ENCODE results near the gene FBXW7. TPM values are rescaled to one million over a fixed set of nuclear protein-coding genes. Genes with fewer than 3 reads are reported as not detected.

FBXW7 gene
- total and polyA plus RNA-seq, 2 donors (not counting 1 experiment from before 2014, with no cell fraction given) = 16.3 to 68.7 TPM

DNA sequence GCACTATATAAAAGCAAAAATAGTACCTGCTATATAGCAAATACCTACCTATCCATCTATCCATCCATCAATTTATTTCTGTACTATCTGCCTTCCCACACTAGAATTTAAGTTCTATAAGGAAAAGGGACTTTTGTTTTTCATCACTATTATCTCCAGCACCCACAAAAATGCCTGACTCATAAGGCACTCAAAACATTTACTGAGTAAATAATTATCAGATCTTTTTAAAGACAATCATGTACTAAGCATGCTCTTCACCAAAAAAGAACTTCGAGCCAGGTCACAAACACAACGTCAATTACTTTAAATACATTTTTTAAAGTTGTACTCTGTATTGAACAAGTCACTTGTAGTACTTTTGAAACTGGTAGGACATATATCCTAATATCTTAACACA, 119.9 kb downstream of the FBXW7 start:
- Histone ChIP-seq H3K9me3 (ENCODE audit: control insufficient read depth, insufficient read depth, low read depth, low read length) (no peaks in the 10 kb centered on the region), H3K27ac (ENCODE audit: insufficient read depth, low read length) (no peak overlapping the region), H3K79me2 (ENCODE audit: control insufficient read depth, insufficient read depth, low read length) (no peaks in the 10 kb centered on the region), H3K4me2 (ENCODE audit: extremely low read depth, insufficient read depth, low read length) (no peak overlapping the region), H3K9ac (ENCODE audit: insufficient read depth, low read length) (no peak overlapping the region), H2AFZ (ENCODE audit: low read length) (no peak overlapping the region), H3K27me3 (ENCODE audit: control insufficient read depth, insufficient read depth, low read length) (no peaks in the 10 kb centered on the region), H3K4me3 (replicated peaks in 1 of 4; ENCODE audit: control extremely low read depth in 1 of 4, insufficient read depth in 1 of 4, low read depth in 3 of 4, low read length in 4 of 4) (no peak overlapping the region), H3K36me3 (ENCODE audit: control insufficient read depth, insufficient read depth, low read length) (no peaks in the 10 kb centered on the region), H4K20me1 (ENCODE audit: control insufficient read depth, extremely low read depth, insufficient read depth, low read length) (no peaks in the 10 kb centered on the region), H3K4me1 (ENCODE audit: control insufficient read depth, extremely low read depth, insufficient read depth, low read length) (peaks cover 3% of the 10 kb centered on the region)
- TF ChIP-seq, protein P1, sequence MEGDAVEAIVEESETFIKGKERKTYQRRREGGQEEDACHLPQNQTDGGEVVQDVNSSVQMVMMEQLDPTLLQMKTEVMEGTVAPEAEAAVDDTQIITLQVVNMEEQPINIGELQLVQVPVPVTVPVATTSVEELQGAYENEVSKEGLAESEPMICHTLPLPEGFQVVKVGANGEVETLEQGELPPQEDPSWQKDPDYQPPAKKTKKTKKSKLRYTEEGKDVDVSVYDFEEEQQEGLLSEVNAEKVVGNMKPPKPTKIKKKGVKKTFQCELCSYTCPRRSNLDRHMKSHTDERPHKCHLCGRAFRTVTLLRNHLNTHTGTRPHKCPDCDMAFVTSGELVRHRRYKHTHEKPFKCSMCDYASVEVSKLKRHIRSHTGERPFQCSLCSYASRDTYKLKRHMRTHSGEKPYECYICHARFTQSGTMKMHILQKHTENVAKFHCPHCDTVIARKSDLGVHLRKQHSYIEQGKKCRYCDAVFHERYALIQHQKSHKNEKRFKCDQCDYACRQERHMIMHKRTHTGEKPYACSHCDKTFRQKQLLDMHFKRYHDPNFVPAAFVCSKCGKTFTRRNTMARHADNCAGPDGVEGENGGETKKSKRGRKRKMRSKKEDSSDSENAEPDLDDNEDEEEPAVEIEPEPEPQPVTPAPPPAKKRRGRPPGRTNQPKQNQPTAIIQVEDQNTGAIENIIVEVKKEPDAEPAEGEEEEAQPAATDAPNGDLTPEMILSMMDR (conservative IDR thresholded peaks at IDR 0.05 in 1 of 2, IDR thresholded peaks at IDR 0.05 in 1 of 2; ENCODE audit: low read depth in 1 of 2, low read length in 2 of 2) = no peak
- no peak for TF ChIP-seq EZH2 (IDR thresholded peaks at IDR 0.05; ENCODE audit: low read length, missing control alignments)
- DNase-seq (ENCODE audit: low read depth in 2 of 2) = peak; percentile 18 to 69

DNA sequence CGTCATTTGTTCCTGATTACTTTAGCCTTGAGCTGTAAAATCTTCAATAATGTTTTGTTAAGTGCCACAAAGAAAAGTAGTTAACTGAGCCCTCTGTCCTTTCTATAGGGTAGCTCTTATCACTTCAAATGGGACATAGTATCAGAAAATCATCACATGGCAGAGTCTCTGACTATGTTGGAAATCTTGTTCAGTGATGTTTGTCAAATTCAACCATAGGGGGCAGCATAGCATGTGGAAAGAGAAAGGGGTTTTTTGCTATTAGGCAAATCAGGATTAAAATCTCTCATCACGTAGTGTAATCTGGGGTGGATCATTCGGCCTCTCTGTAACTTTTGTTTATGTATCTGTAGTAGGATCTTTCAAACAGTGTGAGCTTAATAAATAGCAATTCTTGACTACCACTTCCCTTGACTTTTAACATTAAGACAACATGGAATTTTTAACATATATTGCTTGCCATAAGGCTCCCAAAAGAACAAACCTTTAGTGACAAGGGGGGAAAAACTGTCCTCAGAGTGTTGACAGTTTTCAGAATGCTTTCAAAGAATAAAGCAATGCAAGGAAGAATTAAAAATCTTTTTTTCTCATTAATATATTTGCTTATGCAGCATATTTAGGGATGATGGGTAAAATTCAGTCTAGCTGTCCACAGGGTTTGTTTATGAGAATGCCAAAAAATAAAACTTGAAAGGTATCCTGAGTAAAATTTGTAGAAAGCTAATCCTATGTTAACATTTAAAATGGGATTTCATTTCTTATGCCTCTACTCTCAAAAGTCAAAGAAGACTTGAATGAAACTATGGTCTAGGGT, 127.2 kb downstream of the FBXW7 start:
- H3K4me2 ChIP-seq (ENCODE audit: extremely low read depth, insufficient read depth, low read length) = no peak overlapping the region
- no peaks in the 10 kb centered on the region for H3K27me3 ChIP-seq (ENCODE audit: control insufficient read depth, insufficient read depth, low read length)
- H2AFZ ChIP-seq (ENCODE audit: low read length) = no peak overlapping the region
- H3K4me1 ChIP-seq (ENCODE audit: control insufficient read depth, extremely low read depth, insufficient read depth, low read length) = no peaks in the 10 kb centered on the region
- no peaks in the 10 kb centered on the region for H3K36me3 ChIP-seq (ENCODE audit: control insufficient read depth, insufficient read depth, low read length)
- H3K4me3 ChIP-seq (replicated peaks in 1 of 4; ENCODE audit: control extremely low read depth in 1 of 4, insufficient read depth in 1 of 4, low read depth in 3 of 4, low read length in 4 of 4) = no peak overlapping the region
- H4K20me1 ChIP-seq (ENCODE audit: control insufficient read depth, extremely low read depth, insufficient read depth, low read length) = no peaks in the 10 kb centered on the region
- no peak overlapping the region for H3K27ac ChIP-seq (ENCODE audit: insufficient read depth, low read length)
- no peak for TF ChIP-seq EZH2 (IDR thresholded peaks at IDR 0.05; ENCODE audit: low read length, missing control alignments)
- TF ChIP-seq, protein P1 (conservative IDR thresholded peaks at IDR 0.05 in 1 of 2, IDR thresholded peaks at IDR 0.05 in 1 of 2; ENCODE audit: low read depth in 1 of 2, low read length in 2 of 2) = peak; percentile 64 to 73
- H3K9ac ChIP-seq (ENCODE audit: insufficient read depth, low read length) = no peak overlapping the region
- DNase-seq (ENCODE audit: low read depth in 2 of 2) = peak; percentile 15 to 45
- no peaks in the 10 kb centered on the region for H3K79me2 ChIP-seq (ENCODE audit: control insufficient read depth, insufficient read depth, low read length)
- no peaks in the 10 kb centered on the region for H3K9me3 ChIP-seq (ENCODE audit: control insufficient read depth, insufficient read depth, low read depth, low read length)

DNA sequence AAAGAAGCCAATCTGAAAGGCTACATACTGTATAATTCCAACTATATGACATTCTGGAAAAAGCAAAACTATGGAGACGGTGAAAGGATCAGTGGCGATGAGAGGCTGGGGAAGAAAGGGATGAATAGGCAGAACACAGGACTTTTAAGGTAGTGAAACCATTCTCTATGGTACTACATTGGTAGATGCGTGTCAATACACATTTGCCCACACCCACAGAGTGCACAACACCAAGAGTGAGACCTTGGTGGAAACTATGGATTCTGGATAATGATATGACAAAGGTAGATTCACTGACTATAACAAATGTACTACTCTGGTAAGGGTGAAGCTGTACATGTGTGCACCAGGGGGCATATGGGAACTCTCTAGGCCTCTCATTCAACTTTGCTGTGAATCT, 134.5 kb downstream of the FBXW7 start:
- no peaks in the 10 kb centered on the region for H3K27me3 ChIP-seq (ENCODE audit: control insufficient read depth, insufficient read depth, low read length)
- no peak for TF ChIP-seq EZH2 (IDR thresholded peaks at IDR 0.05; ENCODE audit: low read length, missing control alignments)
- TF ChIP-seq, protein P1 (conservative IDR thresholded peaks at IDR 0.05 in 1 of 2, IDR thresholded peaks at IDR 0.05 in 1 of 2; ENCODE audit: low read depth in 1 of 2, low read length in 2 of 2) = no peak
- H3K4me1 ChIP-seq (ENCODE audit: control insufficient read depth, extremely low read depth, insufficient read depth, low read length) = no peaks in the 10 kb centered on the region
- H3K27ac ChIP-seq (ENCODE audit: insufficient read depth, low read length) = no peak overlapping the region
- H3K9me3 ChIP-seq (ENCODE audit: control insufficient read depth, insufficient read depth, low read depth, low read length) = no peaks in the 10 kb centered on the region
- DNase-seq (ENCODE audit: low read depth in 2 of 2) = no peak
- no peaks in the 10 kb centered on the region for H3K36me3 ChIP-seq (ENCODE audit: control insufficient read depth, insufficient read depth, low read length)
- no peaks in the 10 kb centered on the region for H3K79me2 ChIP-seq (ENCODE audit: control insufficient read depth, insufficient read depth, low read length)
- no peak overlapping the region for H3K4me3 ChIP-seq (replicated peaks in 1 of 4; ENCODE audit: control extremely low read depth in 1 of 4, insufficient read depth in 1 of 4, low read depth in 3 of 4, low read length in 4 of 4)
- H2AFZ ChIP-seq (ENCODE audit: low read length) = no peak overlapping the region
- no peaks in the 10 kb centered on the region for H4K20me1 ChIP-seq (ENCODE audit: control insufficient read depth, extremely low read depth, insufficient read depth, low read length)
- no peak overlapping the region for H3K9ac ChIP-seq (ENCODE audit: insufficient read depth, low read length)
- H3K4me2 ChIP-seq (ENCODE audit: extremely low read depth, insufficient read depth, low read length) = no peak overlapping the region
